Measurements from ENCODE around the gene GTPBP3. TPM values are rescaled to one million over a fixed set of nuclear protein-coding genes. Genes with fewer than 3 reads are reported as not detected.
A peak's percentile ranks its signal among the peaks of the same experiment; 100 is the strongest.

The GTPBP3 gene
- total RNA-seq, 1 experiment from 2014 or later = 42.5 TPM

- DNase-seq (ENCODE audit: low read depth) = no peak
Observed at GRCh38 chr19:17327654-17328516, 9.5 kb upstream of the GTPBP3 start.

- DNase-seq (ENCODE audit: low read depth) = no peak
Observed at GRCh38 chr19:17328517-17329365, 8.6 kb upstream of the GTPBP3 start.

- DNase-seq (ENCODE audit: low read depth) = no peak
Observed at GRCh38 chr19:17329366-17330261, 7.7 kb upstream of the GTPBP3 start.

GRCh38 chr19:17330262-17331044 lies 6.9 kb upstream of the GTPBP3 start:
- DNase-seq (ENCODE audit: low read depth) = no peak

GRCh38 chr19:17331045-17331558 lies 6.3 kb upstream of the GTPBP3 start:
- DNase-seq (ENCODE audit: low read depth) = no peak

GRCh38 chr19:17332360-17332676 lies 5.0 kb upstream of the GTPBP3 start:
- no peak for DNase-seq (ENCODE audit: low read depth)

GRCh38 chr19:17332677-17333581 lies 4.4 kb upstream of the GTPBP3 start:
- DNase-seq (ENCODE audit: low read depth) = peak; percentile 54

GRCh38 chr19:17333611-17334413 lies 3.5 kb upstream of the GTPBP3 start:
- DNase-seq (ENCODE audit: low read depth) = peak; percentile 92

- peak; percentile 99 for DNase-seq (ENCODE audit: low read depth)
Observed at GRCh38 chr19:17334414-17335409, 2.6 kb upstream of the GTPBP3 start, which contains the start of gene ANO8. Gene ANO8 (minus strand): TSS chr19:17334855. CDS start chr19:17334670, 185 bp downstream.

- no peak for DNase-seq (ENCODE audit: low read depth)
Observed at GRCh38 chr19:17335575-17335974, 1.8 kb upstream of the GTPBP3 start.

GRCh38 chr19:17337675-17338432 lies 501 bp downstream of the GTPBP3 start:
- DNase-seq (ENCODE audit: low read depth) = peak; percentile 39

GRCh38 chr19:17338433-17339078 lies 1.2 kb downstream of the GTPBP3 start:
- DNase-seq (ENCODE audit: low read depth) = no peak

GRCh38 chr19:17339088-17339741 lies 1.9 kb downstream of the GTPBP3 start:
- DNase-seq (ENCODE audit: low read depth) = no peak

- peak; percentile 57 for DNase-seq (ENCODE audit: low read depth)
Observed at GRCh38 chr19:17340302-17340870, 3.0 kb downstream of the GTPBP3 start.

- no peak for DNase-seq (ENCODE audit: low read depth)
Observed at GRCh38 chr19:17340871-17341357, 3.6 kb downstream of the GTPBP3 start.

All from Daoy (cell line).